Central memory CD8-positive, alpha-beta T cell (primary cell): ENCODE results near the gene TNIP1.
A peak's percentile ranks its signal among the peaks of the same experiment; 100 is the strongest.

Experiments used
- ATAC-seq: fragments of 150-1000 bp; cut with Tn5 transposase; replicated peaks from 2 replicates; pipeline ENCODE4 v1.10.0; 2022; ENCODE audit warnings: mild to moderate bottlenecking, moderate FRiP score, moderate number of reproducible peaks; ENCODE audit not compliant: poor library complexity, severe bottlenecking; ENCODE audit errors: extremely low read depth
- DNase-seq, 2 donors: peaks; one replicate each; pipeline ENCODE4 v3.0.0; 2021; ENCODE audit warnings: low spot score in 2 of 2
- H3K27ac Mint-ChIP-seq: one replicate; pipeline ENCODE4 v1.8.0; 2022; ENCODE audit warnings: low read depth, mild to moderate bottlenecking, moderate library complexity, mixed read lengths
- H3K27me3 Mint-ChIP-seq: one replicate; pipeline ENCODE4 v1.8.0; 2022; ENCODE audit warnings: mixed read lengths
- H3K36me3 Mint-ChIP-seq: one replicate; pipeline ENCODE4 v1.8.0; 2022; ENCODE audit warnings: mild to moderate bottlenecking, moderate library complexity, mixed read lengths; ENCODE audit not compliant: insufficient read depth
- H3K4me1 Mint-ChIP-seq: one replicate; pipeline ENCODE4 v1.8.0; 2022; ENCODE audit warnings: mixed read lengths
- H3K4me3 Mint-ChIP-seq: one replicate; pipeline ENCODE4 v1.8.0; 2022; ENCODE audit warnings: mild to moderate bottlenecking, moderate library complexity, mixed read lengths
- H3K9me3 Mint-ChIP-seq: one replicate; pipeline ENCODE4 v1.8.0; 2022; ENCODE audit warnings: mixed read lengths

The TNIP1 gene

GRCh38 chr5:151077419-151077818, 3.4 kb downstream of the TNIP1 start:
- ATAC-seq (no peak), DNase-seq (no peak)
- H3K27me3 Mint-ChIP-seq: no peaks in the 10 kb centered on the region
- peak overlapping the region; percentile 74 for H3K4me3 Mint-ChIP-seq
- peaks cover 63% of the 10 kb centered on the region for H3K4me1 Mint-ChIP-seq
- peak overlapping the region; percentile 86 for H3K27ac Mint-ChIP-seq
- peaks cover 46% of the 10 kb centered on the region for H3K36me3 Mint-ChIP-seq
- no peaks in the 10 kb centered on the region for H3K9me3 Mint-ChIP-seq

GRCh38 chr5:151076616-151077015, 4.2 kb downstream of the TNIP1 start:
- H3K4me3 Mint-ChIP-seq: peak overlapping the region; percentile 74
- H3K9me3 Mint-ChIP-seq: no peaks in the 10 kb centered on the region
- peak overlapping the region; percentile 82 for H3K27ac Mint-ChIP-seq
- H3K27me3 Mint-ChIP-seq: no peaks in the 10 kb centered on the region
- H3K36me3 Mint-ChIP-seq: peaks cover 45% of the 10 kb centered on the region
- ATAC-seq (no peak), DNase-seq (no peak)
- peaks cover 67% of the 10 kb centered on the region for H3K4me1 Mint-ChIP-seq

GRCh38 chr5:151075698-151076331, 5.0 kb downstream of the TNIP1 start:
- Mint-ChIP-seq H3K27me3 (no peaks in the 10 kb centered on the region), H3K4me3 (peak overlapping the region; percentile 74), H3K9me3 (no peaks in the 10 kb centered on the region), H3K27ac (peak overlapping the region; percentile 82), H3K36me3 (peaks cover 43% of the 10 kb centered on the region), H3K4me1 (peaks cover 75% of the 10 kb centered on the region)
- ATAC-seq: no peak
- no peak for DNase-seq

DNA sequence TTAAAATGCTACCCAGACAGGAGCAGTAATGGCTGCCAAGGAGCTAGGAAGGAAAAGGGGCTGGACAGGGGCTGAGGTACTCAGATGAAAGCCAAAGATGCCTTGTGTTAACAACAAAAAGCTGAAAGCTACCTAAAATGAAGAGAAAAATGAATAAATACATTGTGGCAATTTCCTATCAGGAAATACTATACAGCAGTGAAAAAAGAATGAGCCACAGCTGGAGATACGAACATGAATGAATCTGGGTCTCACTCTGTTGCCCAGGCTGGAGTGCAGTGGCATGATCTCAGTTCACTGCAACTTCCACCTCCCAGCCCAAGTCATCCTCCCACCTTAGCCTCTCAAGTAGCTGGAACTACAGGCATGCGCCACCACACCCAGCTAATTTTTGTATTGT, 6.3 kb downstream of the TNIP1 start:
- H3K4me3 Mint-ChIP-seq: no peak overlapping the region
- peaks cover 36% of the 10 kb centered on the region for H3K36me3 Mint-ChIP-seq

GRCh38 chr5:151073280-151073679, 7.6 kb downstream of the TNIP1 start:
- H3K27ac Mint-ChIP-seq: peak overlapping the region; percentile 69
- H3K4me1 Mint-ChIP-seq: peaks cover 77% of the 10 kb centered on the region
- no peaks in the 10 kb centered on the region for H3K27me3 Mint-ChIP-seq
- peaks cover 36% of the 10 kb centered on the region for H3K36me3 Mint-ChIP-seq
- no peak for DNase-seq
- no peak overlapping the region for H3K4me3 Mint-ChIP-seq
- no peak for ATAC-seq
- H3K9me3 Mint-ChIP-seq: no peaks in the 10 kb centered on the region

More for the DNA sequence above, 6.3 kb downstream of the TNIP1 start:
- ATAC-seq (no peak), DNase-seq (no peak)
- Mint-ChIP-seq H3K4me1 (peaks cover 77% of the 10 kb centered on the region), H3K27ac (peak overlapping the region; percentile 69), H3K27me3 (no peaks in the 10 kb centered on the region), H3K9me3 (no peaks in the 10 kb centered on the region)

DNA sequence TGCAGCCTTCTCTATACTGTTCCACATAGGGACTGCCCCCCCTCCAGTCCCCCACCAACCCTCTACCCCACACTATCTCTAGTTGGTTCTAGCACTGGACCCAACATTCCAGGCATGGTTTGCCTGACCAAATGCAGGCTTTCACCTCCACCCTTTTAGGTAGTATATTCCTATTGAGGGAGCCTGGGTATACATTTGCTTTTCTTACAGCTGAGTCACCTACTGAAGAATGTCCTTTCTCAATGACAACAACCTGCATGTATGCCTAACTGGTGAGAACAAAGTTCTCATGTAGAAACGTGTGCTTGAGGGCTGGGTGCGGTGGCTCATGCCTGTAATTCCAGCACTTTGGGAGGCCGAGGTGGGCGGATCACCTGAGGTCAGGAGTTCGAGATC, 8.2 kb downstream of the TNIP1 start:
- no peak for ATAC-seq
- H3K36me3 Mint-ChIP-seq: peaks cover 33% of the 10 kb centered on the region
- H3K4me1 Mint-ChIP-seq: peaks cover 77% of the 10 kb centered on the region
- H3K27ac Mint-ChIP-seq: peak overlapping the region; percentile 71
- H3K4me3 Mint-ChIP-seq: peak overlapping the region; percentile 16
- H3K9me3 Mint-ChIP-seq: no peaks in the 10 kb centered on the region
- no peak for DNase-seq
- H3K27me3 Mint-ChIP-seq: no peaks in the 10 kb centered on the region

DNA sequence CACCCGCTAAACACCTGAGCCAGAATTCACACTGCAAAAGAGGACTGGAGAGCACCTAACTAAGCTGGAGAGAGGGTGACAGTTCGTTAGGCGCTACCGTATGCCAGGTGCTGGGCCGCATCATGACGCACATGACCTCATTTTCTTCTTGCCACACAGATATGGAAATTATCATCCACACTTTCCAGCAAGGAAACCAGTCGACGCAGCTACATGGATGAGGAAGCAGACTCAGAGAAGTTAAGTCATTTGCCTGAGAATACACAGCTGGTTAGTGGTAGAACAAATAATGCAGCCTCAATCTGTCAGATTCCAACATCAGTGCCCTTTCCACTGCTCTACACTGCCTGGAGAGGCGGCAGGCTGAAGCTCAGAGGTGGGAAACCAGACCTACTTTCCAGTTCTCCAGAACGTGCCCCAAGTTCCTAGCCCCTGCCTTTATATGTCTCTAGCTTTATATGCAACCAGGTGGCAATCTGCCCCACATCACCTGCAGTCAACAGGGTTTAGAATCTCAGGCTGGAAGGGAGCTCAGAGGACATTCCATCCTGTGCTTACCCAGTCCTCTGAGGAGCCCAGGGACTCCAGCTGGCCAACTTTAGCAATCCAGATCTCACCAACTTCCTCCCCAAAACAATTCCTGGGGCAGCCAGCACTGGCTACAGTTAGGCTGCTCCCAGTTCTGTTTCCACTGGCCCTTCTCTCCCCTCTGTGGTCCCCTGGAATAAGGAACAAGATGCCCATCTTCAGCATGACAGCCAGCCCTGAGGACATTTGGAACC, 8.8 kb downstream of the TNIP1 start:
- ATAC-seq: no peak
- Mint-ChIP-seq H3K9me3 (no peaks in the 10 kb centered on the region), H3K36me3 (peaks cover 31% of the 10 kb centered on the region), H3K27me3 (no peaks in the 10 kb centered on the region), H3K4me3 (peak overlapping the region; percentile 31), H3K4me1 (peaks cover 77% of the 10 kb centered on the region), H3K27ac (peak overlapping the region; percentile 71)
- no peak for DNase-seq

DNA sequence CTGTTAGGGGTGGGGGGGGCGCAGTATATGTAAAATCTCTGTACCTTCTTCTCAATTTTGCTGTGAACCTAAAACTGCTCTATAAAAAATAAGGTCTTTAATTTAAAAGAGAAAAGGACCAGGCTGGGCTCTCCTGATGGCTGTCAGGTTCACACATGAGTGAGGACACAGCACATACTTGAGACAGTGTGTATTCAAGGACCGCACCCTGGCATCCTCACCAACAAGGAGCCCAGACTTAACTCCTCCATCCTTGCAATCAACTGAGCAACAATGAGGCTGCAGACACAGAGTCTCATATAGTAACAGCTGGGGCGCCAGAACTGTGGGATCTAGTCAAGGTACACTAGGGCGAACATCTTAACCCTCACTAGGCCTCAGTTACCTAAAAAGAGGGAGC, 9.8 kb downstream of the TNIP1 start:
- ATAC-seq: no peak
- no peak for DNase-seq
- Mint-ChIP-seq H3K36me3 (peaks cover 26% of the 10 kb centered on the region), H3K27ac (no peak overlapping the region), H3K9me3 (no peaks in the 10 kb centered on the region), H3K4me1 (peaks cover 76% of the 10 kb centered on the region), H3K27me3 (no peaks in the 10 kb centered on the region), H3K4me3 (no peak overlapping the region)

DNA sequence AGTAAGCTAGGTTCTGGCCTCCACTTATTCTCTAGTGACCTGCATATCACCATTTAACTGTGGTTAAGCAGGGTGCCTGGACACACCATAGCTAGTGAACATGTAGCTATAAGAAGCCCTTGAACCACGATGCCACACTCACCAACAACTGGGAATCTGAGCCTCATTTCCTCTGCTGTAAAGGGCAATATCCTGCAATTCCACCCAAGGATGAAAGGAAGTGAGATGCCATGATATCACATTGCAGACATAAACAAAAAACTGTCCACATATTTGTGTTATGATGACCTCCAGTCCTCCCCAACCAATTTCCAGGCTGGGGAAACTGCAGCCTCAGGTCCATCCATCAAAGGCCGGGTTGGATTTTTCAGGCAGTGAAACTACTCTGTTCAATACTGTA, 10.4 kb downstream of the TNIP1 start:
- Mint-ChIP-seq H3K4me3 (no peak overlapping the region), H3K4me1 (peaks cover 76% of the 10 kb centered on the region), H3K36me3 (peaks cover 22% of the 10 kb centered on the region), H3K27me3 (no peaks in the 10 kb centered on the region), H3K27ac (peak overlapping the region; percentile 76), H3K9me3 (no peaks in the 10 kb centered on the region)
- DNase-seq: no peak
- ATAC-seq: no peak

DNA sequence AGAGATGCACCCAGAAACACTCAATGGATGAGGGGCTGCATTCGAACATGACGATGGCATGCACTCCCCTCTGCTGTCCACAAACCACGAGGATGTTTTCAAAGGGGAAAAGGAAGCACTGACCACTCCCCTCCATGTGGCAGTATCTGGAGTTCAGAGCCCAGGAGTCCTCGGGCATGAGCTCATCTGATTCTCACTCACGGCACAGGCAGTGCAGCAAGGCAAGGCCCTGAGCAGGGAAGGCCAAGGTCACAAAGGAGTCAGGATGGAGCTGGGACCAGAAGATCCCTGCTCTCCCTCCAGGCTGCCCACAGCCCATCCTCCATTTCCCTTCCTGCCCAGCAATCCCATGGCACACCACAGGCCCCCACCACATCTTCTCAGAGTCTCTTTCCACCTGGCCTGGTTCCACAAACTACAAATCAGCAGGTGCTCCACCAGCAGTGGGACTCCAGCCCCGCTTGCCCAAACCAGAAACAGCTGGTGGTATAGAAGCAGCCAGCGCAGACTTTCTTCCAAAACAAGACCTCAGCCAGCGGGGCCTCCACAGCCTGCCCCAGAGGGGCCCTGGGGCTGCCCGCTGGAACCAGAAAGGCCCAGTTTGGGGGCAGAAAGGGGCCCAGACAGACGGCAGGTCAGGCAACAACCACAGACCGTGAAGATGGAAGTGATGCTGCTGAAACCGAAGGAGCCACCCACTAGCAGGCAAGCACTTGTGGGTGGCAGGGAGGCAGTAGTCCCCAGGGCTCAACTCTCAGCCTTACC, 12.2 kb downstream of the TNIP1 start:
- Mint-ChIP-seq H3K36me3 (peaks cover 24% of the 10 kb centered on the region), H3K27ac (peak overlapping the region; percentile 81), H3K4me1 (peaks cover 73% of the 10 kb centered on the region), H3K4me3 (peak overlapping the region; percentile 39), H3K27me3 (no peaks in the 10 kb centered on the region), H3K9me3 (no peaks in the 10 kb centered on the region)
- DNase-seq (no peak), ATAC-seq (peak; percentile 68)

DNA sequence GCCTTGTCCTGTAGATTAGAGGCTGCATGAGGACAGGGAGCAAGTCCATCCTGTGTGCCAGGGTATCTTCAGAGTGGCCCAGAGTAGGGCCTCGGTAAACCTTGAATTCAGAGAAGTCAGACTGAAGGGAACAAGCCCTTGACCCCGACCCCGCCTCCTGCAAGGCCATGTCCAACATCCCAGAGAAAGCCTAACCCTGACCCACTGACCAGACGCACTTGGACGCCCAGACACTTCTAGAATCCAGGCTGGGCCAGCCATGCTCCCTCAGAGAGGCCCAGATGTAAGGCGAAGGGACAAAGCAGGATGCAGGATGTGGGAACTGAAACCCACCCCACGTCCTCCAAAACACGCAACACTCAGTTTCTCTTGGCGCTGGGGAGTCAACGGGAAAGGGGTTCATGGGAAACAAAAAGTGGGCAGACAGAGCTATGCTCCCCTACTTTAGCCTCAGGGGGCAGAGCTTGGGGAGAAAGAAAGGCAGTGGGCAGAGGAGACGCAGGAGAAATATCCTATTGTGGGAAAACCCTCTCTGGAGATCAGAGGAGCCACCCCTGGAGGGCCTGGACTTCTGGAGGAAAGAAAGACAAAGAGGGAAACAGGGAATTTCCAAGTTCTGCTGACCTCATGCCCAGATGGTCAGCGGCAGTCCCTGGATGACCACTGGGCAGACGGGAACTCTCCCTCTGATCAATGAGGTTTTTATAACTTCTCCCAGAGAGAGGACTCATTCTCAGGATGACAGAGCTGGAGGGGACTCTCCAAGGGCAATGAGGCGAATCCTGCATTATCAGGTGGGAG, 13.0 kb downstream of the TNIP1 start:
- peaks cover 73% of the 10 kb centered on the region for H3K4me1 Mint-ChIP-seq
- peaks cover 29% of the 10 kb centered on the region for H3K36me3 Mint-ChIP-seq
- ATAC-seq (no peak), DNase-seq (no peak)
- no peaks in the 10 kb centered on the region for H3K9me3 Mint-ChIP-seq
- no peaks in the 10 kb centered on the region for H3K27me3 Mint-ChIP-seq
- H3K27ac Mint-ChIP-seq: peak overlapping the region; percentile 81
- H3K4me3 Mint-ChIP-seq: peak overlapping the region; percentile 39

DNA sequence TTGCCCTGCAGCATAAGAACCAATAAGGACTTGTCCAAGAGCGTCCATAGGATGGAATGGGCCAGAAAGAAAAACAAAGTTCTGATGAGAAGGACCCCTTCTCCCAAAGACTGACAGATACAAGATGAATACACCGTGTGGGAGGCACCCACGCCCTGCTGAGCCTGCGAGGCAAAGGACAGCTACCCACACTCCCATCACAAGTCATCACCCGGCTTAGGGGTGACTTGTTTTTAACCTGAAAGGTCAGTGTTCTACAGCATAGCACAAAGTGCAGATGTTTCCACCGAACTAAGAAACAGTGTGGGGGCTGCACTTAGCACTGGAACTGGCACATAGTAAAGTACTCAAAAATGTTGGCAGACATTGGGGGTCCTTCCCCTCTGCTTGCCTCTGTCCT, 13.9 kb downstream of the TNIP1 start:
- peaks cover 36% of the 10 kb centered on the region for H3K36me3 Mint-ChIP-seq
- ATAC-seq: no peak

More for the DNA sequence above, 13.9 kb downstream of the TNIP1 start:
- peak overlapping the region; percentile 81 for H3K27ac Mint-ChIP-seq
- H3K9me3 Mint-ChIP-seq: no peaks in the 10 kb centered on the region
- H3K27me3 Mint-ChIP-seq: no peaks in the 10 kb centered on the region
- peak overlapping the region; percentile 16 for H3K4me3 Mint-ChIP-seq
- peaks cover 64% of the 10 kb centered on the region for H3K4me1 Mint-ChIP-seq
- DNase-seq: no peak
